22Rv1 (cell line): ENCODE data around the gene DVL1.

Experiments used
- ZFX ChIP-seq: fragments of 450-650 bp; IDR thresholded peaks from 2 replicates; pipeline ENCODE4 v1.6.1; 2017; ENCODE audit warnings: antibody characterized with exemption, borderline replicate concordance
- TF ChIP-seq, protein P1 (sequence below): fragments of 450-650 bp; IDR thresholded peaks from 2 replicates; pipeline ENCODE4 v1.5.1; 2017; ENCODE audit warnings: mild to moderate bottlenecking

DNA sequence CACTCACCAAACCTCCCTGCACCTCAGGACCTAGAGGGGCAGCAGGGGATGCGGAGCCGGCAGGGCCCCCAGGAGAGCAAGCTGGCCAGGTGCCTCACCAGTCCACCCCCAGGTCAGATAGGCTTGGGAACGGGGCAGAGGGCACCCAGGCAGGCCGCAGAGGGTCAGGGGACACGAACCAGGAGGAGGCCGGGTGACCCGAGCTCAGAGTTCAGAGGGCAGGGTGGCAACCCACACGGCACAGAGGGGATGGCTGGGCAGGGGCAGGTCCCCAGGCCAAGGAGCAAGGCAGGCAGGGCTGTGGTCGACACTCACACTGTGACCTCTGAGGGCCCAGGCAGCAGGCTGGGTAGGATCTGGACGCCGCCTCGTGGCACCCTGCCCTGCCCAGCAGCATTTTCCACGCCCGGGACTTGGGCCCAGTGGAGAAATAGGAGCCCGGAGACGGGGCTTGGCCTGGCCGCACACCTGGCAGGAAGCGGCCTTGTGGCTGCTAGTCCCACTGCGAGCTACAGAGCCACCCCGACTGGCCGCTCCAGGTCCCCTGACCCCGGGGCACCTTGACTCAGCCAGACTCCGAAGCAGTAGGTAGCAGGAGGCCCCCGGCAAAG lies 5.3 kb downstream of the DVL1 start:
- TF ChIP-seq, protein P1, sequence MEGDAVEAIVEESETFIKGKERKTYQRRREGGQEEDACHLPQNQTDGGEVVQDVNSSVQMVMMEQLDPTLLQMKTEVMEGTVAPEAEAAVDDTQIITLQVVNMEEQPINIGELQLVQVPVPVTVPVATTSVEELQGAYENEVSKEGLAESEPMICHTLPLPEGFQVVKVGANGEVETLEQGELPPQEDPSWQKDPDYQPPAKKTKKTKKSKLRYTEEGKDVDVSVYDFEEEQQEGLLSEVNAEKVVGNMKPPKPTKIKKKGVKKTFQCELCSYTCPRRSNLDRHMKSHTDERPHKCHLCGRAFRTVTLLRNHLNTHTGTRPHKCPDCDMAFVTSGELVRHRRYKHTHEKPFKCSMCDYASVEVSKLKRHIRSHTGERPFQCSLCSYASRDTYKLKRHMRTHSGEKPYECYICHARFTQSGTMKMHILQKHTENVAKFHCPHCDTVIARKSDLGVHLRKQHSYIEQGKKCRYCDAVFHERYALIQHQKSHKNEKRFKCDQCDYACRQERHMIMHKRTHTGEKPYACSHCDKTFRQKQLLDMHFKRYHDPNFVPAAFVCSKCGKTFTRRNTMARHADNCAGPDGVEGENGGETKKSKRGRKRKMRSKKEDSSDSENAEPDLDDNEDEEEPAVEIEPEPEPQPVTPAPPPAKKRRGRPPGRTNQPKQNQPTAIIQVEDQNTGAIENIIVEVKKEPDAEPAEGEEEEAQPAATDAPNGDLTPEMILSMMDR, result no peak
- TF ChIP-seq ZFX, result no peak
